ENCODE measurements around the gene LEO1.
A peak's percentile ranks its signal among the peaks of the same experiment; 100 is the strongest.
"Not testable (repeated sequence)": the region's sequence is repeated elsewhere in the genome, so short reads cannot be mapped to it uniquely, and the experiment has no call there.

Gene LEO1

GRCh38 chr15:52003089-52003488, 31.5 kb upstream of the LEO1 start:
- DNase-seq = not testable (repeated sequence)

- DNase-seq = no peak
Measured at GRCh38 chr15:52002351-52002750, 30.8 kb upstream of the LEO1 start.

- DNase-seq = no peak
Measured at GRCh38 chr15:51992953-51993352, 21.4 kb upstream of the LEO1 start.

- DNase-seq = no peak
Measured at GRCh38 chr15:51991141-51991540, 19.6 kb upstream of the LEO1 start.

GRCh38 chr15:51982770-51983103, 11.2 kb upstream of the LEO1 start:
- DNase-seq = peak in 1 of 2 donors; percentile 12

- DNase-seq = peak; percentile 74 to 91
Measured at GRCh38 chr15:51982013-51982769, 10.6 kb upstream of the LEO1 start.

DNA sequence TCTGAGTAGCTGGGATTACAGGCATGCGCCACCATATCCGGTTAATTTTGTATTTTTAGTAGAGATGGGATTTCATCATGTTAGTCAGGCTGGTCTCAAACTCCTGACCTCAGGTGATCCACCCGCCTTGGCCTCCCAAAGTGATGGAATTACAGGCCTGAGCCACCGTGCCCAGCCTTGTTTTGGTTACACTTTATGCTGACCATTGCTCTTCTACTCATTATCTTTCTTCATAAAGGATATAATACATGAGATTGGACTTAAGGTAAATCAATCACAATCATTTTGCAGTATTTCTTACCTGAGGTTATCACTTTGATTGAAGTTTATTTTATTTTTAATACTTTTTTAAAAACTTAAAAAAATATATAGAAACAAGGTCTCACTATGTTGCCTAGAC, 2.2 kb upstream of the LEO1 start:
- no peak for DNase-seq

GRCh38 chr15:51973220-51973619, 1.6 kb upstream of the LEO1 start:
- DNase-seq = no peak

- DNase-seq = no peak
Measured at GRCh38 chr15:51971032-51971374, 575 bp downstream of the LEO1 start.

- no peak for DNase-seq
Measured at GRCh38 chr15:51970132-51970817, 1.3 kb downstream of the LEO1 start.

GRCh38 chr15:51969728-51970127, 1.9 kb downstream of the LEO1 start:
- DNase-seq = no peak

DNA sequence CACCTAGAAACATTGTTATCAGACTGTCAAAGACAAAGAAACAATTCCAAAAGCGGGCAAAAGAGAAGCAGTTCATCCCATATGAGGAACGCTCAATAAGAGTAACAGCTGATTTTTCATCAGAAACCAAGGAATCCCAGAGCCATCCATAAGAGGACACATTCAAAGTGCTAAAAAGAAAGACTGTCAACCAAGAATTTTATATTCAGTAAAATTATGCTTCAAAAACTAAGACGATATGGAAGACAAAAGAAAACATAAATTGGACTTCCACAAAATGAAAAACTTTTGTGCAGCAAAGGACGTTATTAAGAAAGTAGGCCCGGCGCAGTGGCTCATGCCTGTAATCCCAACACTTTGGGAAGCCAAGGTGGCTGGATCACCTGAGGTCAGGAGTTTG, 4.0 kb downstream of the LEO1 start:
- no peak for DNase-seq

DNA sequence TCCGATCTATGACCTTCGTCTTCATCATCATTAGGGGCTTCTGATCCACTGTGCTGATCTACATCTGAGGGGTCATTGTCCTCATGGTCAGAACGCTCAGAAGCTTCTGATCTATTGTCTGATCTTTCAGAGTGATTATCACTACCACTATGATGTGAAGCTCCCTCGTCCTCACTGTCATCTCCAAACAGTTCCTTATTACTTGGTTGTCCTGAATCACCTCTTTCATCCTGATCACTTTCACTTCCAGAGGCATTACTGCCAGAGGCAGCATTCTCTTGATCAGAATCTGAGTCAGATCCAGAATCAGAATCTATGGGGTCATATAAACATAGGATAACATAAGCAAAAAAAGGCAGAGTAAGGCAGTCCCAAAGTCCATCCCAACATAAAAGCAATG, 5.4 kb downstream of the LEO1 start:
- DNase-seq = no peak

DNA sequence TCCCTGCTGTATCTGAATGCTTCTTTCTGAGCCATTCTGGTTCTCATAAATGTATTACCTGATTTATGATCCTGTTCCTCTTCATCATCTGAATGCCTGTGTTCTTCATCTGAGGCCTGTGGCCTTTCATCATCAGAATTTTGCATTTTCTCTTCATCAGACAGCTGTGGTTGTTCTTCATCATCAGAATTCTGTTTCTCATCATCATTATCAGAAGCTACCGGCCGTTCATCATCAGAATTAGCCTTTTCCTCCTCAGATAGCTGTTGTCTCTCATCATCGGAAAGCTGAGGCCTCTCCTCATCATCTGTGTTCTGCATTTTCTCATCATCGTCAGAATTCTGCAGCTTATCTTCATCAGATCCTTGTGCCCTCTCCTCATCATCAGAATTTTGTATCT, 5.9 kb downstream of the LEO1 start:
- DNase-seq = no peak

GRCh38 chr15:51955504-51955903, 16.1 kb downstream of the LEO1 start:
- no peak for DNase-seq

- no peak for DNase-seq
Measured at GRCh38 chr15:51952805-51953204, 18.8 kb downstream of the LEO1 start.

DNA sequence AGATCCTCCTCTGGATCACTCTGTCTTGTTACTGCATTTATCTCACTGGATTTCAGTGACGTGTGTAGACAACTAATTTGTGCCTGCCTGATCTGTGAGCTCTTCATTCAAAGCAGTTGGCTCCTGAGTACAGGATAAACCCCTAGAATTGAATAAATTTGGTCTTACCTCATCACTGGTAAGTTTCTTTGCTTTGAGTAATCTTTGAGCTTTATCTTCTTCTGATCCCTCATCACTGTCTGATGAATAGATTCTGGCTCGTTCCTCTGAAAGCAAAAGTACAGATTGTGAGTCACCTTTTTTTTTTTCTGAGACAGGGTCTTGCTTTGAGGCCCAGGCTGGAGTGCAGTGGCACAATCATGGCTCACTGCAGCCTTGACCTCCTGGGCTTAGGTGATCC, 24.5 kb downstream of the LEO1 start:
- no peak for DNase-seq

DNA sequence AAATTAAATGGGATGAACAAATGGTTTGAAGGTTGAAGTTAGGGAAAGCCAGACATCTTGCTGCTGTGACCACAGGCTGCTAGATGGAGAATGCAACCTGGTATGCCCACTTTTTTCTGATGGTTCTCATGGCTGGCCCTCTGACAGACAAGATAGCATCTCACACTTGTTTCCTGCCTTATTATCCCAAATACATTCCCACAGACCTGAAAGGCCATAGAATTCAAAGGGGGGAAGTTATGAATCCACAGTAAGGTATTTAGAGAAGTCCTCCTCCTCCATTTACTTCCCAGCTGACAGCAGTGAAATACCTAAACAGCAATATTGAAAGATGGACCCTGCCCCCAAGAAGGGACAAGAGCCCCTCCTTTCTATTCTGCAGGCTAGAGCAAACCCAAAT, 32.4 kb downstream of the LEO1 start:
- no peak for DNase-seq

DNA sequence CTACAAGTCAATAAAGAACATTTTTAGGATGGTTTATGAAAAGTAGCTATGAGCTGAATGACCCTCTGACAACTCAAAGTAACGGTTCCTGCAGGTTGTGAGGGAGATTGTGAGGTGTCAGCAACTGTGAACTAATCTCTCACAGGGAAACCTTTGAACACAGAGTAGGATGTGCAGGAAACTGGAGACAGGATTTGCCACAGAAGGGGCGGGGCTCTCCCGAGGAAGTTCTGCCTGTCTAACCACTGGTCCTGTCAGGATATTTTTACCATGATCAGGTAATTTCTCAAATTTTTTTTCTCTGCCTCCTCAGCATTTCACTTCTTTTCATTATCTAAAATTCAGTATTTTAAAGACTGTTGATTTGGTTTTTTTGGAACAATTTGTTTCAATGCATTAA, 33.3 kb downstream of the LEO1 start:
- no peak for DNase-seq

- DNase-seq = no peak
Measured at GRCh38 chr15:51936105-51936478, 35.5 kb downstream of the LEO1 start.

- DNase-seq = no peak
Measured at GRCh38 chr15:51935466-51936104, 36.0 kb downstream of the LEO1 start.

DNA sequence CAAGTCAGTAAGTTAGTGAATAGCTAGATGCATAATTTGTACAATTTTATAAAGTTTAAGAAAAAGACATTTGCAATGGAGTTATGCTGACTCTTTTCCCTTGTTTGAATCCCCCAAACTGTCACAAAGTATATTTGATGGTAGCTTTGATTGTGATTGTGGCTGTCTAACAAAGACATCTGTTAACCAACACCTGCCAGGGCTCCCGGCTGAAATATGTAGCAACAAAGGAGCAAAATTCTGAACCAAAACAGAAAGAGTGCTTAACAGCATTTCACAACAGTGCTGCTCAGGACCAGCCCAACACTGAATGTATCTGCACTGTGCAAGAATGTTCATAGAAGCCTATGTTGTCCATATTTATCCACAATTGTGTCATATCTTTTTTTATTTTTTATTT, 39.4 kb downstream of the LEO1 start:
- no peak for DNase-seq

- DNase-seq = no peak
Measured at GRCh38 chr15:51931638-51932037, 39.9 kb downstream of the LEO1 start.

DNA sequence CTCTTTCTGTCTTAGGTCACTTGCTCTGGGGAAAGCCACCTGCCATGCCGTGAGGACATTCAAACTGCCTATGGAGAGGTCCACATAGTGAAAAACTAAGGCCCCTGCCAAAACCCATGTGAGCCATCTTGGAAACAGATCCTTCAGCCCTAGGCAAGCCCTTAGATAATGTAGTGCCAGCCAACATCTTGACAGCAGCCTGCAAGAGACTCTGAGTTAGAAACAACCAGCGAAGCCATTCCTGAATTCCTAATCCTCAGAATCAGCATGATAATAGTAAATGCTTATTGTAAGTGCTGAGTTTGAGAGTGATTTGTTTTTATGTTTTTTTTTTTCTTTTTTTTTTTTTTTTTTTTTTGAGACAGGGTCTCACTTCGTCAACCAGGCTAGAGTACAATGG, 40.6 kb downstream of the LEO1 start:
- no peak for DNase-seq
